Measurements from ENCODE around the gene PPP1R27.

Gene PPP1R27

DNA sequence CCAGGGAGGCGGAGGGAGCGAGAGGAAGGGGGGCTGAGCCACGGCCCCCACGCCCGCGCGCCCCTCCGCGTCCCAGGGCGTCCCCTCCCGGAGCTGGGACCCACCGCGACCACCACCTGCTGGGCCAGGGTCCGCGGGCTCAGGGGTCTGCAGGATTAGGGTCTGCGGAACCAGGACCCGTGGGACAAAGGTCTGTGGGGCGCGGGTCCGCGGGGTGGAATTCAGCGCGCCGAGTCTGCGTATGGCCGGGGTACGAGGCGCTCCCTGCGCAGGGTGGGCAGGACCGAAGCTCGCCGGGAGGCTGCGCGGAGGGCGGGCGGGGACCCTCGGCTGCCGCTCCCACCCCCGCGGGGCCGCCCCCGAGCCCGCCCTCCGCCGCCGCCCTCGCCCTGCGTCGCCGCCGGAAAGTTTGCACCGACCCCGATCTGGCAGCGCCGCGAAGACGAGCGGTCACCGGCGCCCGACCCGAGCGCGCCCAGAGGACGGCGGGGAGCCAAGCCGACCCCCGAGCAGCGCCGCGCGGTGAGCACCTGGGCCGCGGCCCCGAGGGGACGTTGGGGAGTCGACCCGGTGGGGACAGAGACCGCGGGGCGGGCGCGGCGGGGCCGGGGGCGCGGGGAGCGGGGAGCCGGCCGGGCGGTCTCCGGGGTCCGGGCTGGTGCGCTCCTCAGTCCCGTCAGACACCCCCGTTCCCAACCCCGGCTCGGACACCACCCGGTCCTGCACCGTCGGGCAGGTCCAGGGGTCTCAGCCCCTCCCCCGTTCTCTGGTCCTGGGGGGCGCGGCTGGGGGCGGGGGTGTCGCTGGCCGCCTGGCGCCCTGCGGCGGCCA is 30.9 kb downstream of the PPP1R27 start, which contains the start of gene GCGR:
GCGR (plus strand) TSS at position 423 of the 831 bp plus-strand sequence. CDS start 4,869 bp downstream, outside the sequence.
- Histone ChIP-seq H3K4me3 (no peak within 1 kb of the TSS; a peak in 1 of 20 replicates), H3K4me1 (peaks cover 9 to 35% (median 32%) of the 10 kb centered on the region in 10 experiments; a peak in 18 of 20 replicates), H3K36me3 (no peaks in the 10 kb centered on the region), H3K27ac (no peak within 1 kb of the TSS), H3K9ac (no peak within 1 kb of the TSS), H3K27me3 (peaks cover 79 to 96% (median 90%) of the 10 kb centered on the region in 11 experiments), H3K4me2 (peak within 1 kb of the TSS in 3 of 11 experiments; percentile 25 to 33 (median 28); a peak in 6 of 22 replicates), H3K9me3 (replicated peaks in 1 of 11) (peaks cover 10 to 26% (median 17%) of the 10 kb centered on the region in 11 experiments; a peak in 21 of 22 replicates), H4K20me1 (peaks cover 0 to 35% (median 0%) of the 10 kb centered on the region in 11 experiments; a peak in 10 of 22 replicates)
- no peak for TF ChIP-seq Cebpa-rat (IDR thresholded peaks at IDR 0.05)

DNA sequence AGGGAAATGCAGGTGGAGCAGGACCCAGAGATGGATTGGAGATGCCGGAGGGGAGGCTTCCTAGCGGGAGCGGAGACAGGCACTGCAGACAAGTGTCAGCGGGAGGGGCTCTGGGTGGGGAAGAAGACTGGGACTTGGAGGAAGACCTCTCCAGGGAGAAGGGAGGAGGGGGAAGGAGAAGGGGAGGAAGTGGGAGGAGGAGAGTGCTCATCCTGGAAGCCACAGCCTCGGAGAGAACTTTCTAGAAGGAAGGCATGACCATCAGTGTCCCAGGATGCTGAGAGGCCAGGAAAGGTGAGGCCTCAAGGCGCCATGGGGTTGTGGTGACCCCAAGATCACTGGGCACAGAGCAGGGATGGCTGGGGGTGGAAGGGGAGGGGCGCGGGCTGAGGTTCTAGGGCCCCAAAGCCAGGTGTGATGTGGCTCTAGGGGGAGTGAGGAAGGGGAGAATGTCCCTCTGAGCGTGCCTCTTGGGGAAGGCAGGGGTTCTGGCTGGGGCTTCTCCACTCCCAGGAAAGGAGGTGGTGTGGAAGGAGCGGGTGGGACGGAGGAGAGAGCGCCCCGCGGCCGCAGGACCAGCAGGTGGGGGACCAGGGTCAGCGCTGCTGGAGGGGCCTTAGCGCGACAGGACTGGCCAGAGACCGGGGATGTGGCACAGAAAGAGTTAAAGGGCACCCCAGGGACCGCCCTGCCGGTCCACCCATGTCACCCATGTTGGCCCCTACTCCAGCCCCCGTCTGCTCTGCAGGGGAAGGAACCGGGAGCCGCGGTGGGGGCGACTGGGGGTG is 31.8 kb downstream of the PPP1R27 start:
- Histone ChIP-seq H3K4me2 (peak overlapping the region in 3 of 11 experiments; percentile 25 to 33 (median 28); a peak in 6 of 22 replicates), H3K4me1 (peaks cover 9 to 26% (median 23%) of the 10 kb centered on the region in 10 experiments; a peak in 18 of 20 replicates), H3K36me3 (no peaks in the 10 kb centered on the region), H3K27ac (no peak overlapping the region), H3K9ac (no peak overlapping the region), H3K4me3 (no peak overlapping the region; a peak in 1 of 20 replicates), H3K27me3 (peaks cover 72 to 90% (median 85%) of the 10 kb centered on the region in 11 experiments), H3K9me3 (replicated peaks in 1 of 11) (peaks cover 10 to 28% (median 17%) of the 10 kb centered on the region in 11 experiments; a peak in 21 of 22 replicates), H4K20me1 (peaks cover 0 to 31% (median 0%) of the 10 kb centered on the region in 11 experiments; a peak in 10 of 22 replicates)
- TF ChIP-seq Cebpa-rat (IDR thresholded peaks at IDR 0.05): no peak

DNA sequence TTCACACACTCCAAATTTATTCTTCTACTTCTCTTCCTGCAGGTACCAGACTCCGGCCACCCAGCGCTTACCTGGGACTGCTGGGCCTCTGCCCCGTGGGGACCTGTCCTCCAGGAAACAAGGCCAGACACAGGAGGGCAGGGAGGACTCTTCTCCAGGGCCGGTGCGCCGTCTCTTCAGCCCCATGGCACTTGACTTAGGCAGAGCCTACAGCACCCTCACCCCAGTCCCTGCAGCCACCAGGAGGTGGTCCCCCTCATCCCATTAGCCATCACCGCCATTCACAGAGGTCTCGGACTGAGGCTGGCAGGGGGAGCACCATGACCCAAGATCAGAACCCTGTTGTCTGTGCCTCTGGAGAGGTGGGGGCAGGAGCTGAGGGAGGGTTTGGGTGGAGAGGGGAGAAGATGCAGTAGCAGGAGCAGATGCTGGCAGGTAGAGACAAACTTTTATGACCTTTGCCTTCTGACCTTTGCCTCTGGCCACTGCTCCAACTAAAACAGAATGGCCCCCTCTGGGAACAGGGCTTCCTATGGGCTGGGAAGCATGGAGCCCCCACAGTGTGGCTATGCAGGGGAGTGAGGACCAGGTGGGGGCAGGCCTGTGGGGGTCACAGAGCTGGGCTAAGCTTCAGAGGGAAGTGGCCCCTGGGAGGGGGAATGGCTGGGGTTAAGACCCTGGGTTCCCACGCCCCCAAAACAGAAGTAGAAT is 32.6 kb downstream of the PPP1R27 start:
- Histone ChIP-seq H3K27me3 (peaks cover 64 to 81% (median 80%) of the 10 kb centered on the region in 11 experiments), H3K4me1 (peaks cover 4 to 17% (median 14%) of the 10 kb centered on the region in 10 experiments; a peak in 17 of 20 replicates), H3K36me3 (no peaks in the 10 kb centered on the region), H3K9me3 (replicated peaks in 1 of 11) (peaks cover 10 to 30% (median 17%) of the 10 kb centered on the region in 11 experiments; a peak in 21 of 22 replicates), H3K4me3 (no peak overlapping the region), H4K20me1 (peaks cover 0 to 27% (median 0%) of the 10 kb centered on the region in 11 experiments; a peak in 9 of 22 replicates), H3K9ac (no peak overlapping the region), H3K27ac (no peak overlapping the region), H3K4me2 (no peak overlapping the region)
- no peak for TF ChIP-seq Cebpa-rat (IDR thresholded peaks at IDR 0.05)

DNA sequence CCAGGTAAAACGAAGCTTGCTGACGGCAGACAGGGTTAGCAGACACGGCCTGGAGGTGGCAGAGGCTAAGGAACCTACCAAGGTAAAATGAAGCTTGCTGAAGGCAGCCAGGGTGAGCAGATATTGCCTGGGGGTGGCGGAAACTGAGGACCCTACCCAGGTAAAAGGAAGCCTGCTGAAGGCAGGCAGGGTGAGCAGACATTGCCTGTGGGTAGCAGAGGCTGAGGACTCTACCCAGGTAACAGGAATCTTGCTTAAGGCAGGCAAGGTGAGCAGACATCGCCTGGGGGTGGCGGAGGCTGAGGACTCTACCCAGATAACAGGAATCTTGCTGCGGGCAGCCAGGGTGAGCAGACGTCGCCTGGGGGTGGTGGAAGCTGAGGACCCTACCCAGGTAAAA is 33.5 kb downstream of the PPP1R27 start:
- no peak overlapping the region for H3K4me2 ChIP-seq
- H3K9me3 ChIP-seq (replicated peaks in 1 of 11): peaks cover 10 to 30% (median 17%) of the 10 kb centered on the region in 11 experiments; a peak in 21 of 22 replicates
- no peak overlapping the region for H3K4me3 ChIP-seq
- H3K27ac ChIP-seq: no peak overlapping the region
- H3K27me3 ChIP-seq: peaks cover 55 to 72% (median 71%) of the 10 kb centered on the region in 11 experiments
- no peaks in the 10 kb centered on the region for H3K36me3 ChIP-seq
- H4K20me1 ChIP-seq: peaks cover 0 to 20% (median 0%) of the 10 kb centered on the region in 11 experiments; a peak in 5 of 22 replicates
- H3K4me1 ChIP-seq: peaks cover 0 to 12% (median 8%) of the 10 kb centered on the region in 10 experiments; a peak in 11 of 20 replicates
- no peak overlapping the region for H3K9ac ChIP-seq
- TF ChIP-seq Cebpa-rat (IDR thresholded peaks at IDR 0.05): no peak

DNA sequence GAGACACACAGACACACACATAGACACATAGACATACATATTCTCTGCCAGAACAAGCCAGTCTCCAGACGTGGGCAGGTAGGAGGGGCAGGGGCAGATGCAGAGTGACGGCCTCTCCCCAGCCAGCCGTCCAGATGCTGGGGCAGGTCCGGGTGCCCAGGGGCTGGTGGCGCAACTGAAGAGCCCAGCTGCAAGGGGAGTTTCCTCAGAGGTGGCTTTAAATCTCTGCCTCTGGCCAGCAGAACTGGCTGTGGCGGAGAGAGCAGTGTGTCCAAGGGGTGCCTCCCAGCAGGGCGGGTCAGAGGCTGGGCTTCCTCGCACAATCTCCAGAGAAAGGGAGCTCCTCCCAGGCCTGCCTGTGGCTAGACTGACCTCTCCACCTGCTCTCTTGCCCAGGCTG is 40.3 kb downstream of the PPP1R27 start:
- H3K4me2 ChIP-seq: no peak overlapping the region

DNA sequence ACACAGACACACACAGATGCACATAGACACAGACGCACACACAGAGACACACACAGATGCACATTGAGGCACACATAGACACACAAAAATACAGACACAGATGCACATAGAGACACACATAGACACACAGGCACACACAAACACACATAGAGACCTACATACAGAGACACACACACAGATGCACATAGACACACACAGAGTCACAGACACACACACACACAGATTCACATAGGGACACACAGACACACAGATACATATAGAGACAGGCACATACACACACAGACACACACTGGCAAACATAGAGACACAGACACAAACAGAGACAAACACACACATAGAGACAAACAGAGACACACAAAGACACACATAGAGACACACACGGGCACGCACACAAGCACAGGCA is 40.8 kb downstream of the PPP1R27 start:
- no peaks in the 10 kb centered on the region; a peak in 1 of 22 replicates for H3K27me3 ChIP-seq
- no peak overlapping the region for H3K27ac ChIP-seq
- no peaks in the 10 kb centered on the region for H3K36me3 ChIP-seq
- H3K4me3 ChIP-seq: no peak overlapping the region
- no peak overlapping the region for H3K4me2 ChIP-seq
- no peak overlapping the region for H3K9ac ChIP-seq
- peaks cover 0 to 5% (median 0%) of the 10 kb centered on the region in 11 experiments; a peak in 7 of 22 replicates for H3K9me3 ChIP-seq (replicated peaks in 1 of 11)
- H4K20me1 ChIP-seq: no peaks in the 10 kb centered on the region
- H3K4me1 ChIP-seq: no peaks in the 10 kb centered on the region
- TF ChIP-seq Cebpa-rat (IDR thresholded peaks at IDR 0.05): no peak

More for the DNA sequence above, 40.3 kb downstream of the PPP1R27 start:
- H3K4me1 ChIP-seq: no peaks in the 10 kb centered on the region
- H3K36me3 ChIP-seq: no peaks in the 10 kb centered on the region
- no peak for TF ChIP-seq Cebpa-rat (IDR thresholded peaks at IDR 0.05)
- H3K4me3 ChIP-seq: no peak overlapping the region
- no peaks in the 10 kb centered on the region for H4K20me1 ChIP-seq
- no peak overlapping the region for H3K27ac ChIP-seq
- peaks cover 0 to 4% (median 3%) of the 10 kb centered on the region in 11 experiments; a peak in 12 of 22 replicates for H3K27me3 ChIP-seq
- H3K9ac ChIP-seq: no peak overlapping the region
- H3K9me3 ChIP-seq (replicated peaks in 1 of 11): peaks cover 1 to 9% (median 4%) of the 10 kb centered on the region in 11 experiments; a peak in 17 of 22 replicates

DNA sequence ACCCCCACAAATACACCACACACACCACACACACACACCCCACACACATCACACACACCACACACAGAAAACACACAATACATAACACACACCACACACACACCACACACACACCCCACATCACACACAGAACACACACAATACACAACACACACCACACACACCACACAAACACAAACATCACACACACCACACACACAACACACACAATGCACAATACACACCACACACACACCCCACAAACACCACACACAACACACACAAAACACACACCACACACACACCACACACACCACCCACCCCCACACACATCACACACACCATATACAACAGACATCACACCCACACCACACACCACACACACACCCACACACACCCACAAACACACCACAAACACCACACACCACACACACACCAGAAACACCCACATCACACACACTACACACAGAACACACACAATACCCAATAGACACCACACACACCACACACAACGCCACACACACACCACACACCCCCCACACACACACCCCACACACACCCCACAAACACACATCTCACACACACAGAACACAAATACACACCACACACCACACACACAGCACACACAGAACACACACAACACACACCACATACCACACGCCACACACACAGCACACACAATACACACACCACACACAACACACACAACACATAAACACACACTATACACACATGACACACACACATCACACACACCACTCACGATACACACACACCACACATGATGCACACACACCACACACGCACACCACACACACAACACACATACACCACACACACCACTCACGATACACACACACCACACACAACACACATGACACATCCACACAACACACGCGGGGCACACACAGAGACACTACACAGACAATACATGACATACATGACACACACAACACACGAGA is 41.9 kb downstream of the PPP1R27 start:
- no peaks in the 10 kb centered on the region for H3K27me3 ChIP-seq
- no peak overlapping the region for H3K27ac ChIP-seq
- TF ChIP-seq Cebpa-rat (IDR thresholded peaks at IDR 0.05): no peak

More for the DNA sequence above, 41.9 kb downstream of the PPP1R27 start:
- no peaks in the 10 kb centered on the region for H3K4me1 ChIP-seq
- H3K9me3 ChIP-seq (replicated peaks in 1 of 11): peaks cover 0 to under 1% (median 0%) of the 10 kb centered on the region in 11 experiments; a peak in 1 of 22 replicates
- no peaks in the 10 kb centered on the region for H3K36me3 ChIP-seq
- no peak overlapping the region for H3K4me3 ChIP-seq
- no peaks in the 10 kb centered on the region for H4K20me1 ChIP-seq
- H3K4me2 ChIP-seq: no peak overlapping the region
- H3K9ac ChIP-seq: no peak overlapping the region
